SK-MEL-5 (cell line): Measurements from ENCODE around the gene COL5A2. TPM values are rescaled to one million over a fixed set of nuclear protein-coding genes. Genes with fewer than 3 reads are reported as not detected.

Experiments used
- DNase-seq: peaks from one replicate; pipeline ENCODE4 v3.0.0-alpha.2; 2016; ENCODE audit warnings: low read depth, low spot score
- in situ Hi-C: cut with HindIII; loops from 2 replicates; pipeline ENCODE4 v1.10.0; 2016; ENCODE audit warnings: low sequenced_read_pairs, high pct_unique_total_duplicates, low pct_unique_long_range_greater_than_20kb
- total RNA-seq: library from RNA; depleted of rRNA; stranded (reverse); fragments of >200 nt; shearing (Covaris generic); gene quantifications from 2 replicates; pipeline ENCODE4 v1.2.3, GENCODE V29; 2014

COL5A2 gene
- total RNA-seq, 1 experiment from 2014 or later = 6.7 TPM

DNA sequence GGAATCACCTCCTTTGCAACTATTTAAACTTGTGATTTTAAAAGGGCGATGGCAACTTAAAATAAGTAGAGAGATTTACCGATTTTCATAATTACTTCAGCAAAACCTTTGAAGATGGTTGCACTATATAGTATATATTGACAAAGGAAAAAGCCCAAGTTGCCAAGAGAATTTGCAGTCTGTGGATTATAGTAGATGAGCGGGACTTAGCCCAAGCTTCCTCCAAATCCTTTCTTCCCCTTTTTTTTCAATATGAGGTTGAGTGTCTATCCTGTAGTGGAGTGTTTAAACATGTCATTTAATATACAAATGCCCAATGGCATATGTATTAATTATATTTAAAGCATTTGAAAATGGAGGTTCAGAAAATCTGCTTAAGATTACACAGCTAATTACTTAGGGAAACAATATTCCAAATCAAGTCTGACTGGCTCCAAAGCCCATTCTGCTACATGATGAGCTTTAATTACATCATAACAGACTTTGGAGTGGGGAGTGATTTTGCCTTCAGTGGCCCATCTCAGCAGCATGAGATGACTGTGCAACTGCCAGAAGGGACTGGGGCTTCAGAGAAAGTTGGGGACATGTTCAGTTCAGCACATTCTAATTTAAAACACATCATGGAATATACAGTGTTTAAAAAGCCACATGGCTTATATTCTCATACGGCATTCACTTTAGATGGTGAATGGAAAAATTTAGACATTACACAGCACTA is 132.2 kb downstream of the COL5A2 start:
- in situ Hi-C loops = no loop called here
- no peak for DNase-seq

GRCh38 chr2:189046320-189046719 is 133.2 kb downstream of the COL5A2 start:
- in situ Hi-C loops = no loop called here
- DNase-seq = no peak

DNA sequence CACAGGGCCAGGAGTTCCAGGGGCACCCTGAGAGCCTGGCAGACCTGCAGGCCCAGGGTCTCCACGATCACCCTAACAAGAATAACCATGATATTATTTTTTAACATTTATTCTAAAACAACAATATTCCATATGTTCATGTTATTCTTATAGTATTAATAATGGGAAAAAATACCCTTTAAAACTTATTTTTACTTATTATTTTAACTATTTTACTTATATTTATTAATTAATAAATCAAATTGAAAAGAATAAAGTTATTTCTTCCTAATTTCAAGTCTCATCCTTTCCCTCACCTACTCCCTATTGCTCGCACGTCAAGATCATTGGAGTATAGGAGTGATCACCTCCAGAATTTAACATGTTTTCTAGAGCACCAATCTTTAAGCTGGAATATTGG is 133.7 kb downstream of the COL5A2 start:
- no peak for DNase-seq
- in situ Hi-C loops = no loop called here

- in situ Hi-C loops = no loop called here
- DNase-seq = no peak
Observed at GRCh38 chr2:189037518-189037917, 142.0 kb downstream of the COL5A2 start.

DNA sequence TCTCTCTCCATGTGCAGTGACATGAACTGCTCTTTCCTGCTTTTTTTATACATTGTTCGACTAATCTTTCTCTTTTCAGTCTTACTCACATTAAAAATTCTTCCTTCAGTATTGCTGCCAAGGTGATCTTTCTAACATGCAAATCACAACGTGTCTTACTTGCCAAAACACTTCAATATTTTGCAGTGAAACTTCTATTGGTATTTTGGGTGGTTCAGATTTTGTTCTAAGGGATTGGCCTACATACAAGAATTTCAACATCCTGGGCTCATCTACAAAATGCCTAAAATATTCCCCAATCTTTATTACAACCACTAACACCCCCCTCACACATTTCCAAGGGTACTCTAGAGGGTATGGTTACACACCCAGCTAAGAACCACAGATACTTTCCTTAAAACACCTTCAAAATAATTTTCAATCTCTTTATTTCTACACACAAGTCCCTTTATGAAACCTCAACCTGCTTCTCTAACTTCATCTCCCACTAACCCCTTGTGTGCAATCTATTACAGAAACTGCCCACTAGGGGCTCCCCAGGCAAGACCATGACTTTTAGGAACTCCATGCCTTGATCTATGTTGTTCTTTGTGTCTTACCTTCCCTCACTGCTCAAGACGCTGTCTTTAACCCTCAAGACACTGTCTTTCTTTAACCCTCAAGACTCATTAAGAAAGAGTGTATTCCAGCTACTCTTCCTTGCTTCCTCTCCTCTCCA is 154.5 kb downstream of the COL5A2 start:
- in situ Hi-C loops = no loop called here
- DNase-seq = peak; percentile 42

DNA sequence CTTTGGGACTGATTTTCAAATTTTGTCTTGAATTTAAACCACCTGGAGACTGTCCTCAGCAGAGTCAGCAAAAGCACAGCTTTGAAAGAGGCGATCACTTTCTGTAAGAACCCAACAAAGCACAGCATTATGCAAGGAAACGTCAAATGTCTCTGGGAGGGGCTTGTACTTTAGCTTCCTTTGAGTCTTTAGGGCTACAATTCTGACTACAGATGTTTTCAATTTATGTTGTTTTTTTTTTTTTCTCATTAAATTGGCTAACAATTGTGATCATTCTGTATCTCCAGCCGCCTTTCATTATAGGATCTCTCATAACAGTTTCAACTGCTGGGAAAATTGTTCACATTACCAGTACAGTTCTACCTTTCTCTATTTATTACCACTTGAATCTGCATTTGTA is 157.1 kb downstream of the COL5A2 start:
- in situ Hi-C loops = no loop called here
- peak; percentile 43 for DNase-seq

DNA sequence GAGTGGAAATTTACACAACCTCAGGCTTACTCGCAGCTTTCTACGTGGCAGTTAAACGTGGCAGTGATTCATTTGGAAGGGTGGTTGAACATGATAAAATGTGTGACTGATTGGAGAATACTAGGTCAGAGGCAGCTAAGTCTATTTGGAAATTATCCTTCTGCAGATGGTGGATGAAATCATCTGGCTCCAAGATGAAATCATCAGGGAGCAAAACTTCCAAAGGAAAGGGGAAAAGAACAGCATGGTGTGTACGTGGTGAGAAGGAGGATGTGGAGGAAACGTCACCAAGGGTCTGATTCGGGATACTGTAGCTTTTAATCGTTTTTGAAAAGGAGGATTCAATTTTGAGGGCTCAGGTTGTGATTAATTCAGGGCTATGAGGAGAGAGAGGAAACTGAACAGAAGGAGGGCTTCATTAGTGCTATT is 157.5 kb downstream of the COL5A2 start:
- in situ Hi-C loops = no loop called here

DNA sequence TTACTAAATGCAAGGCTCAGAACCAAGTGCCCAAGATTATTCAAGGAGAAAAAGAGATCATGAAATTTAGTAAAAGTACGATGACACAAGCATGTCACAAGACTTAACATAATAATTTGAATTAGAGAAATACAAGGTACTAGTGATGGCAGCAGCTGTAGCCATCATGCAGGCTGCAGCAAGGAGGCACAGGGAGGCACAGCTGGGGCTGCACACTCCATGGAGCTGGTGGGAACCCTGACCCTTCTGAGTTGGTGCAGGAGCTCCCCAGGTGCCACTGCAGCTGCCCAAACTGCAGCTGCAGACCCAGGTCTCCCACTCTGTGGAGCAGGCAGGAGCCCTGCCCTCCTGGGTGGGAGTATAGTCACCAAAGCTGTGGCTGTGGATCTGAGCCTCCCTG is 159.4 kb downstream of the COL5A2 start:
- in situ Hi-C loops = no loop called here
- no peak for DNase-seq

More for the DNA sequence above, 157.5 kb downstream of the COL5A2 start:
- DNase-seq = no peak

DNA sequence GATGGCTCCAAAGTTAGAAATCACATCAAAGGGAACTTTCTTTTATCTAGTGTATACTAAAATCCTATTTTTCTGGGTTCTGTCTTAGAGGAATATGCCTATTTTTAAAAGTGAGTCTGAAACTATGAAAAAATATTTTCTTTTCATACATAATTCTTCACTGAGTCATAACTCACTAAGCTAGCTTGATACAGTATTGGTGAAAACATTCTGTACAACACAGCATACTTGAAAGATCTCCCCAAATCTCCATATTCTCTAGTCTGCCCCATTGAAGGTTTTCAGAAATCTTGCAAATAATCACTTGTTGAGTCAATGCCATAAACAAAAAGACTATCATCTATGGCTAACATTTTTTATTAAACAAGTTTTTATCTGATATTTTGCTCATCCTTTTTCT is 160.9 kb downstream of the COL5A2 start:
- DNase-seq = no peak
- in situ Hi-C loops = no loop called here

DNA sequence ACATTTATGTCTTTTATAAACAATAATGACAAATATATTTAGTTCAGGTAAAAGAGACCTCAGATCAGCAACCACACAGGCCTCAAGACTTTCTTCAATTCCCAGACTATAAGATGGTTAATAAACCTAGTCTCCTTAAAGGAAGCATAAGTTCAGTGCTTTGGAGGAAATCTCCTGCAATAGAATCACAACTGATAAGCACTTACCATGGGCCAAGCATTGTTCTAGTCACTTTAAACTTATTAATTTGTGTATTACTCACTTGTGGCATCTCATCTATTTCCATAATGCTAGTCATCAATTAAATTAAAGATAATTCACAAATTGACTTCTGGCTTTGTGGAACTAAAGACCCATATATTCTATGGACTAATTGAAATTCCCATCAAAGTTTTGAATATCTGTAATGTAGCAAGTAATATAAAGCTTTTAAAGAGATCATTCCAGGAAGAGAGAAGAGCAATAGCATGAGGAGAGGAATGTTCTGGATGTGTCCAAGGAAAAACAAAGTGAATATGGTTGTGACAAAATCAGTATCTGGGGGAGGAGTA is 163.2 kb downstream of the COL5A2 start:
- DNase-seq = no peak
- in situ Hi-C loops = no loop called here

- peak; percentile 30 for DNase-seq
- in situ Hi-C loops = no loop called here
Observed at GRCh38 chr2:189015359-189015758, 164.2 kb downstream of the COL5A2 start.

- in situ Hi-C loops = no loop called here
- no peak for DNase-seq
Observed at GRCh38 chr2:189014449-189015138, 165.0 kb downstream of the COL5A2 start.

- in situ Hi-C loops = no loop called here
- no peak for DNase-seq
Observed at GRCh38 chr2:189013671-189014448, 165.7 kb downstream of the COL5A2 start.

GRCh38 chr2:189013031-189013430 is 166.5 kb downstream of the COL5A2 start:
- in situ Hi-C loops = no loop called here
- DNase-seq = no peak

DNA sequence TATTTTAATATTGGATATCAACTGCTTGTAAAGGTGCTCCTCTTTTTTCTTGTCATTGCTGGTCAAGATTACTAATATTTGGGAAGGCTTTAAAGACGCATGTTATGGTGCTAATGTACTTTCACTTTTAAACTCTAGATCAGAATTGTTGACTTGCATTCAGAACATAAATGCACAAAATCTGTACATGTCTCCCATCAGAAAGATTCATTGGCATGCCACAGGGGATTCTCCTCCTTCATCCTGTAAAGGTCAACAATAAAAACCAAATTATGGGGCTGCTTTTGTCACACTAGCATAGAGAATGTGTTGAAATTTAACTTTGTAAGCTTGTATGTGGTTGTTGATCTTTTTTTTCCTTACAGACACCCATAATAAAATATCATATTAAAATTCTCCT is 167.2 kb downstream of the COL5A2 start:
- in situ Hi-C loops = no loop called here
- DNase-seq = no peak

- no peak for DNase-seq
- in situ Hi-C loops = no loop called here
Observed at GRCh38 chr2:189010536-189010935, 169.0 kb downstream of the COL5A2 start.

DNA sequence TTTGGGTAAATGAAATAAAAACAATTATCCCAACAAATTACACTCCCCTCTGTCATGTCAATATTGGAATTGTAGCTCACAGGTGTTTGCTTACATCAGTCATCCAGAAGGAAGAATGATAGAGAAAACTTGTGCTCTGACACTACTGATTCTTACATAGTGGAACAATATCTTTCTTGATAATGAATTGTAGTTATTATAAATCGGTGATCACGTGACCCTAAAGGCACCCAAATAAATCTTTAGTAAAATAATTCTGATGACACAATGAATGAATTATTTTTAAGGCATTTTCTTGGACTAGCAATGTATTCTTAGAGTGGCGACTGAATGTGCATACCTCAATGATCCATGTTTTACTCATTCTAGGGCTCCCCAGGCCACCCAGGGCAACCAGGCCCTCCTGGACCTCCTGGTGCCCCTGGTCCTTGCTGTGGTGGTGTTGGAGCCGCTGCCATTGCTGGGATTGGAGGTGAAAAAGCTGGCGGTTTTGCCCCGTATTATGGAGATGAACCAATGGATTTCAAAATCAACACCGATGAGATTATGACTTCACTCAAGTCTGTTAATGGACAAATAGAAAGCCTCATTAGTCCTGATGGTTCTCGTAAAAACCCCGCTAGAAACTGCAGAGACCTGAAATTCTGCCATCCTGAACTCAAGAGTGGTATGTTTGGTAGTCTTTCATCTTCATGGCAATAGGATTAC is 170.9 kb downstream of the COL5A2 start:
- in situ Hi-C loops = no loop called here
- no peak for DNase-seq
